OCI-LY7 (cell line): Measurements from ENCODE around the gene MUC21. TPM values are rescaled to one million over a fixed set of nuclear protein-coding genes. Genes with fewer than 3 reads are reported as not detected.

ENCODE experiments used
- BruUV-seq: library from RNA; stranded (reverse); fragments of 400-500 nt; replicated peaks from 2 replicates; lab custom pipeline; 2021; lab: Mats Ljungman, UMichigan
- CTCF ChIA-PET: fragments of 300-600 bp; sonication (Branson Sonifier 250); formaldehyde crosslinking; loops from one replicate; lab custom pipeline; 2022; ENCODE audit warnings: antibody characterized with exemption; ENCODE audit not compliant: unreplicated experiment; lab: Charles Lee
- POLR2A ChIA-PET: fragments of 300-600 bp; sonication (Branson Sonifier 250); formaldehyde crosslinking; loops from one replicate; lab custom pipeline; 2022; ENCODE audit warnings: antibody characterized with exemption; lab: Charles Lee
- DNase-seq: peaks from one replicate; pipeline ENCODE4 v3.0.0-alpha.2; 2015; ENCODE audit warnings: low spot score
- H2AFZ ChIP-seq: fragments of 200-600 bp; sonication (generic), shearing (Covaris generic); 2 replicates; pipeline ENCODE4 v1.6.1; 2014; ENCODE audit warnings: mild to moderate bottlenecking, antibody characterized with exemption, low read length, moderate library complexity
- H3K27ac ChIP-seq: fragments of 200-600 bp; sonication (generic); 2 replicates; pipeline ENCODE4 v1.5.1; 2014; ENCODE audit warnings: mixed run types, low read depth, mild to moderate bottlenecking, moderate library complexity, low read length, inconsistent platforms; ENCODE audit not compliant: poor library complexity, severe bottlenecking
- H3K36me3 ChIP-seq: fragments of 200-600 bp; sonication (generic); 2 replicates; pipeline ENCODE4 v1.6.1; 2014; ENCODE audit warnings: mild to moderate bottlenecking, antibody characterized with exemption, low read length, moderate library complexity, mixed read lengths; ENCODE audit not compliant: insufficient read depth
- H3K4me1 ChIP-seq: fragments of 200-600 bp; sonication (generic); 2 replicates; pipeline ENCODE4 v1.5.1; 2014; ENCODE audit warnings: mild to moderate bottlenecking, low read length; ENCODE audit not compliant: insufficient read depth, poor library complexity, severe bottlenecking
- H3K4me2 ChIP-seq: fragments of 200-600 bp; sonication (generic); 2 replicates; pipeline ENCODE4 v1.6.1; 2014; ENCODE audit warnings: mild to moderate bottlenecking, low read length
- H3K4me3 ChIP-seq: fragments of 200-600 bp; sonication (generic); 2 replicates; pipeline ENCODE4 v1.5.1; 2014; ENCODE audit warnings: mild to moderate bottlenecking, low read depth, low read length; ENCODE audit not compliant: poor library complexity, severe bottlenecking
- H3K79me2 ChIP-seq: fragments of 200-600 bp; sonication (generic); 2 replicates; pipeline ENCODE4 v1.6.1; 2016; ENCODE audit warnings: low read depth, mild to moderate bottlenecking, low read length, moderate library complexity, mixed read lengths; ENCODE audit not compliant: insufficient read depth
- H3K9me2 ChIP-seq: fragments of 200-600 bp; sonication (generic); 2 replicates; pipeline ENCODE4 v1.6.1; 2016; ENCODE audit warnings: mild to moderate bottlenecking, low read length, mixed read lengths; ENCODE audit not compliant: insufficient read depth
- H3K9me3 ChIP-seq: fragments of 200-600 bp; sonication (generic); 2 replicates; pipeline ENCODE4 v1.6.1; 2014; ENCODE audit warnings: mild to moderate bottlenecking, mixed run types, low read length, mixed read lengths
- H4K20me1 ChIP-seq: fragments of 200-600 bp; sonication (generic); 2 replicates; pipeline ENCODE4 v1.6.1; 2014; ENCODE audit warnings: mild to moderate bottlenecking, antibody characterized with exemption, low read length, moderate library complexity, mixed read lengths; ENCODE audit not compliant: insufficient read depth
- CTCF ChIP-seq: fragments of 200-600 bp; sonication (generic); conservative IDR thresholded peaks from 2 replicates; pipeline ENCODE4 v1.5.1; 2014; ENCODE audit warnings: mild to moderate bottlenecking, antibody characterized with exemption, low read length, moderate library complexity, mixed read lengths
- EZH2phosphoT487 ChIP-seq: fragments of 200-600 bp; sonication (generic); IDR thresholded peaks from 2 replicates; pipeline ENCODE4 v1.6.1; 2018; ENCODE audit warnings: low read depth, borderline replicate concordance, mild to moderate bottlenecking, mixed run types, antibody characterized with exemption, low read length, moderate library complexity, mixed read lengths
- intact Hi-C: fragments of 100-400 bp; cut with micrococcal nuclease; formaldehyde crosslinking; loops from one replicate; pipeline ENCODE4 v1.10.0; 2022; ENCODE audit not compliant: unreplicated experiment
- total RNA-seq, 2 experiments: library from RNA; depleted of rRNA in 1 of 2; stranded (reverse); fragments of >200 nt in 1 of 2; shearing (Covaris generic) in 1 of 2; gene quantifications; 2 replicates each; pipeline ENCODE4 v1.2.3, GENCODE V29; 2014 to 2022

The MUC21 gene
- total RNA-seq, 2 experiments from 2014 or later = not detected

GRCh38 chr6:31037682-31038081 is 54.2 kb downstream of the MUC21 start:
- Histone ChIP-seq H3K36me3 (no peaks in the 10 kb centered on the region), H3K9me2 (no peaks in the 10 kb centered on the region), H3K9me3 (no peaks in the 10 kb centered on the region), H4K20me1 (no peaks in the 10 kb centered on the region), H3K4me3 (no peak overlapping the region), H3K4me1 (no peaks in the 10 kb centered on the region), H3K27ac (no peak overlapping the region), H3K79me2 (no peaks in the 10 kb centered on the region), H3K4me2 (no peak overlapping the region), H2AFZ (no peak overlapping the region)
- TF ChIP-seq CTCF (no peak), EZH2phosphoT487 (no peak)
- no peak for DNase-seq
- BruUV-seq = no TSS peak
- ChIA-PET POLR2A (no interaction called here), CTCF (no interaction called here)
- intact Hi-C loops = no loop called here

- Histone ChIP-seq H3K4me3 (no peak overlapping the region), H3K4me1 (no peaks in the 10 kb centered on the region), H3K79me2 (no peaks in the 10 kb centered on the region), H2AFZ (no peak overlapping the region), H3K36me3 (no peaks in the 10 kb centered on the region), H3K9me2 (no peaks in the 10 kb centered on the region), H4K20me1 (no peaks in the 10 kb centered on the region), H3K4me2 (no peak overlapping the region), H3K9me3 (no peaks in the 10 kb centered on the region), H3K27ac (no peak overlapping the region)
- intact Hi-C loops = no loop called here
- DNase-seq = no peak
- no TSS peak for BruUV-seq
- no peak for TF ChIP-seq EZH2phosphoT487
- TF ChIP-seq CTCF = no peak
- CTCF ChIA-PET = no interaction called here
- POLR2A ChIA-PET = interaction anchor here (0.7 kb wide), 1 partner anchor 13 kb away, joined by 3 read pairs; no protein-coding TSS in a partner anchor
Measured at GRCh38 chr6:31038559-31038958, 55.0 kb downstream of the MUC21 start.

Other genes with a start within 250 kb of the MUC21 start
- 66.7 and 70.7 TPM in 2 replicates for gene FLOT1, start 241.0 kb upstream of the MUC21 start, total RNA-seq (2014; rRNA removed; shearing (Covaris generic))
- 108 and 117 TPM in 2 replicates for gene FLOT1, start 241.0 kb upstream of the MUC21 start, total RNA-seq (2022)
- gene IER3, start 239.2 kb upstream of the MUC21 start, total RNA-seq (2014; rRNA removed; shearing (Covaris generic)) = 0.51 and 2.8 TPM in 2 replicates
- gene IER3, start 239.2 kb upstream of the MUC21 start, total RNA-seq (2022) = 1.3 and 1.6 TPM in 2 replicates
- gene DDR1, start 99.2 kb upstream of the MUC21 start, total RNA-seq (2014; rRNA removed; shearing (Covaris generic)) = 14.0 and 15.4 TPM in 2 replicates
- 24.6 and 30.3 TPM in 2 replicates for gene DDR1, start 99.2 kb upstream of the MUC21 start, total RNA-seq (2022)
- gene GTF2H4, start 75.5 kb upstream of the MUC21 start, total RNA-seq (2014; rRNA removed; shearing (Covaris generic)) = 30.5 and 38.4 TPM in 2 replicates
- 45.8 and 48.7 TPM in 2 replicates for gene GTF2H4, start 75.5 kb upstream of the MUC21 start, total RNA-seq (2022)
- 71.4 and 81.8 TPM in 2 replicates for gene VARS2, start 69.5 kb upstream of the MUC21 start, total RNA-seq (2014; rRNA removed; shearing (Covaris generic))
- 98.9 and 105 TPM in 2 replicates for gene VARS2, start 69.5 kb upstream of the MUC21 start, total RNA-seq (2022)
- gene SFTA2, start 51.5 kb upstream of the MUC21 start, total RNA-seq (2014; rRNA removed; shearing (Covaris generic)) = not detected in 2 replicates
- gene SFTA2, start 51.5 kb upstream of the MUC21 start, total RNA-seq (2022) = not detected in 2 replicates
- not detected in 2 replicates for gene MUCL3, start 42.7 kb upstream of the MUC21 start, total RNA-seq (2014; rRNA removed; shearing (Covaris generic))
- not detected in 2 replicates for gene MUCL3, start 42.7 kb upstream of the MUC21 start, total RNA-seq (2022)
- gene MUC22, start 26.8 kb downstream of the MUC21 start, total RNA-seq (2014; rRNA removed; shearing (Covaris generic)) = not detected in 2 replicates
- gene MUC22, start 26.8 kb downstream of the MUC21 start, total RNA-seq (2022) = not detected in 2 replicates
- not detected in 2 replicates for gene C6orf15, start 128.9 kb downstream of the MUC21 start, total RNA-seq (2014; rRNA removed; shearing (Covaris generic))
- gene C6orf15, start 128.9 kb downstream of the MUC21 start, total RNA-seq (2022) = not detected in 2 replicates
- not detected in 2 replicates for gene PSORS1C1, start 131.1 kb downstream of the MUC21 start, total RNA-seq (2014; rRNA removed; shearing (Covaris generic))
- not detected in 2 replicates for gene PSORS1C1, start 131.1 kb downstream of the MUC21 start, total RNA-seq (2022)
- gene CDSN, start 136.7 kb downstream of the MUC21 start, total RNA-seq (2014; rRNA removed; shearing (Covaris generic)) = not detected in 2 replicates
- not detected in 2 replicates for gene CDSN, start 136.7 kb downstream of the MUC21 start, total RNA-seq (2022)
- not detected in 2 replicates for gene PSORS1C2, start 155.3 kb downstream of the MUC21 start, total RNA-seq (2014; rRNA removed; shearing (Covaris generic))
- not detected in 2 replicates for gene PSORS1C2, start 155.3 kb downstream of the MUC21 start, total RNA-seq (2022)
- 23.9 and 33.0 TPM in 2 replicates for gene CCHCR1, start 174.1 kb downstream of the MUC21 start, total RNA-seq (2014; rRNA removed; shearing (Covaris generic))
- 31.5 and 33.0 TPM in 2 replicates for gene CCHCR1, start 174.1 kb downstream of the MUC21 start, total RNA-seq (2022)
- gene TCF19, start 174.9 kb downstream of the MUC21 start, total RNA-seq (2014; rRNA removed; shearing (Covaris generic)) = 61.6 and 63.2 TPM in 2 replicates
- 54.5 and 56.7 TPM in 2 replicates for gene TCF19, start 174.9 kb downstream of the MUC21 start, total RNA-seq (2022)
- 0.44 TPM in 1 of 2 replicates, not detected in the other for gene POU5F1, start 187.0 kb downstream of the MUC21 start, total RNA-seq (2014; rRNA removed; shearing (Covaris generic))
- gene POU5F1, start 187.0 kb downstream of the MUC21 start, total RNA-seq (2022) = 0.86 and 1.4 TPM in 2 replicates